H9 (cell line): Measurements from ENCODE around the gene TLK2. TPM values are rescaled to one million over a fixed set of nuclear protein-coding genes. Genes with fewer than 3 reads are reported as not detected.
A peak's percentile ranks its signal among the peaks of the same experiment; 100 is the strongest.

Source experiments
- DNase-seq: peaks from one replicate; pipeline ENCODE4 v3.0.0-alpha.2; 2017
- H2AFZ ChIP-seq: one replicate; pipeline ENCODE4 v1.6.1; 2013; ENCODE audit warnings: mild to moderate bottlenecking, low read length, control low read depth, moderate library complexity
- H2AK5ac ChIP-seq: 2 replicates; pipeline ENCODE4 v1.6.1; 2013; ENCODE audit warnings: low read length, control low read depth, mixed read lengths; ENCODE audit not compliant: insufficient read length
- H2BK120ac ChIP-seq: one replicate; pipeline ENCODE4 v1.6.1; 2013; ENCODE audit warnings: low read depth, mild to moderate bottlenecking, low read length, control low read depth, inconsistent platforms; ENCODE audit not compliant: poor library complexity, severe bottlenecking
- H2BK12ac ChIP-seq: 2 replicates; pipeline ENCODE4 v1.6.1; 2013; ENCODE audit warnings: low read length, control low read depth, mixed read lengths, low read depth; ENCODE audit not compliant: insufficient read length
- H2BK15ac ChIP-seq: 2 replicates; pipeline ENCODE4 v1.6.1; 2013; ENCODE audit warnings: low read depth, low read length, control low read depth
- H2BK20ac ChIP-seq: one replicate; pipeline ENCODE4 v1.6.1; 2013; ENCODE audit warnings: low read depth, mild to moderate bottlenecking, low read length, control low read depth, inconsistent platforms; ENCODE audit not compliant: poor library complexity, severe bottlenecking
- H2BK5ac ChIP-seq: 2 replicates; pipeline ENCODE4 v1.6.1; 2013; ENCODE audit warnings: low read length, control low read depth, mixed read lengths; ENCODE audit not compliant: insufficient read length
- H3K14ac ChIP-seq: 2 replicates; pipeline ENCODE4 v1.6.1; 2013; ENCODE audit warnings: low read length, control low read depth; ENCODE audit not compliant: insufficient read depth
- H3K18ac ChIP-seq: 2 replicates; pipeline ENCODE4 v1.6.1; 2013; ENCODE audit warnings: low read depth, mild to moderate bottlenecking, mixed read lengths, low read length, control low read depth; ENCODE audit not compliant: insufficient read length
- H3K23ac ChIP-seq: 2 replicates; pipeline ENCODE4 v1.6.1; 2013; ENCODE audit warnings: low read length, control low read depth, mixed read lengths, low read depth; ENCODE audit not compliant: insufficient read length
- H3K23me2 ChIP-seq: 2 replicates; pipeline ENCODE4 v1.6.1; 2013; ENCODE audit warnings: low read depth, mild to moderate bottlenecking, mixed read lengths, low read length, control low read depth; ENCODE audit not compliant: insufficient read length, poor library complexity, severe bottlenecking
- H3K27ac ChIP-seq: 2 replicates; pipeline ENCODE4 v1.5.1; 2013; ENCODE audit warnings: low read length, control low read depth, mixed read lengths, low read depth; ENCODE audit not compliant: insufficient read length
- H3K27me3 ChIP-seq: 2 replicates; pipeline ENCODE4 v1.6.1; 2013; ENCODE audit warnings: low read length, control low read depth, inconsistent platforms; ENCODE audit not compliant: insufficient read depth
- H3K4ac ChIP-seq: 2 replicates; pipeline ENCODE4 v1.6.1; 2013; ENCODE audit warnings: low read depth, mild to moderate bottlenecking, control low read depth, inconsistent platforms, low read length, moderate library complexity
- H3K4me1 ChIP-seq: 2 replicates; pipeline ENCODE4 v1.6.1; 2013; ENCODE audit warnings: low read length, control low read depth, inconsistent platforms; ENCODE audit not compliant: insufficient read depth
- H3K4me2 ChIP-seq: 2 replicates; pipeline ENCODE4 v1.6.1; 2013; ENCODE audit warnings: low read length, control low read depth, mixed read lengths; ENCODE audit not compliant: insufficient read length, insufficient read depth
- H3K56ac ChIP-seq: 2 replicates; pipeline ENCODE4 v1.6.1; 2013; ENCODE audit warnings: low read depth, mild to moderate bottlenecking, mixed read lengths, low read length, control low read depth; ENCODE audit not compliant: insufficient read length
- H3K79me1 ChIP-seq: 2 replicates; pipeline ENCODE4 v1.6.1; 2013; ENCODE audit warnings: low read depth, mild to moderate bottlenecking, moderate library complexity, low read length, control low read depth, inconsistent platforms; ENCODE audit not compliant: insufficient read depth, poor library complexity, severe bottlenecking
- H3K79me2 ChIP-seq: 2 replicates; pipeline ENCODE4 v1.6.1; 2013; ENCODE audit warnings: low read length, control low read depth, inconsistent platforms; ENCODE audit not compliant: insufficient read depth
- H3K9ac ChIP-seq: 2 replicates; pipeline ENCODE4 v1.6.1; 2013; ENCODE audit warnings: low read length, control low read depth, mixed read lengths; ENCODE audit not compliant: insufficient read length; ENCODE audit errors: extremely low read depth
- H3K9me3 ChIP-seq: one replicate; pipeline ENCODE4 v1.6.1; 2013; ENCODE audit warnings: low read depth, low read length, inconsistent platforms; ENCODE audit not compliant: control insufficient read depth
- H3T11ph ChIP-seq: one replicate; pipeline ENCODE4 v1.6.1; 2013; ENCODE audit warnings: mild to moderate bottlenecking, low read length, control low read depth, inconsistent platforms
- H4K20me1 ChIP-seq: one replicate; pipeline ENCODE4 v1.6.1; 2013; ENCODE audit not compliant: control insufficient read depth, insufficient read length, insufficient read depth
- H4K5ac ChIP-seq: 2 replicates; pipeline ENCODE4 v1.6.1; 2013; ENCODE audit warnings: low read depth, mild to moderate bottlenecking, mixed read lengths, low read length, control low read depth; ENCODE audit not compliant: insufficient read length
- H4K8ac ChIP-seq: replicated peaks from 2 replicates; pipeline ENCODE4 v1.6.1; 2013; ENCODE audit warnings: low read length, control low read depth, mixed read lengths, low read depth; ENCODE audit not compliant: insufficient read length
- H4K91ac ChIP-seq: 2 replicates; pipeline ENCODE4 v1.6.1; 2013; ENCODE audit warnings: low read depth, mild to moderate bottlenecking, moderate library complexity, mixed read lengths, low read length, control low read depth; ENCODE audit not compliant: insufficient read length
- H3K27ac Mint-ChIP-seq, 3 experiments: 2 replicates in 2 of 3; 3 replicates in 1 of 3; pipeline ENCODE4 v1.8.0; 2020 to 2021; ENCODE audit warnings: mixed read lengths in 3 of 3, mild to moderate bottlenecking in 1 of 3, moderate library complexity in 1 of 3
- H3K27me3 Mint-ChIP-seq: 2 replicates; pipeline ENCODE4 v1.8.0; 2021; ENCODE audit warnings: low read depth, mild to moderate bottlenecking, moderate library complexity, mixed read lengths
- H3K36me3 Mint-ChIP-seq, 3 experiments: 2 replicates in 2 of 3; 3 replicates in 1 of 3; pipeline ENCODE4 v1.8.0; 2020 to 2021; ENCODE audit warnings: low read depth in 3 of 3, mixed read lengths in 3 of 3; ENCODE audit not compliant: insufficient read depth in 1 of 3
- H3K4me1 Mint-ChIP-seq, 2 experiments: 2 replicates each; pipeline ENCODE4 v1.8.0; 2020; ENCODE audit warnings: mixed read lengths in 2 of 2
- H3K4me3 Mint-ChIP-seq, 2 experiments: 2 replicates in 1 of 2; 3 replicates in 1 of 2; pipeline ENCODE4 v1.8.0; 2020 to 2021; ENCODE audit warnings: mild to moderate bottlenecking in 2 of 2, mixed read lengths in 2 of 2, moderate library complexity in 1 of 2
- H3K9me3 Mint-ChIP-seq, 2 experiments: 2 replicates in 1 of 2; 3 replicates in 1 of 2; pipeline ENCODE4 v1.8.0; 2020; ENCODE audit warnings: mild to moderate bottlenecking in 2 of 2, mixed read lengths in 2 of 2, moderate library complexity in 1 of 2
- CTCF ChIP-seq: fragments of 200-600 bp; sonication (generic); conservative IDR thresholded peaks from 3 replicates; pipeline ENCODE4 v1.8.0; 2021; ENCODE audit warnings: antibody characterized with exemption, mild to moderate bottlenecking
- WGBS: extraction: QIAGEN DNeasy Blood & Tissue Kit; methylation state at CpG from one replicate; pipeline ENCODE4 v1.1.7; 2013; ENCODE audit warnings: missing lambda C conversion rate, low lambda C conversion rate, mixed read lengths; ENCODE audit not compliant: insufficient read length; ENCODE audit errors: extremely low coverage; 5-methylcytosine and 5-hydroxymethylcytosine counted together
- total RNA-seq: library from RNA; stranded (reverse); gene quantifications from 2 replicates; pipeline ENCODE4 v1.2.1, GENCODE V29; 2021

The TLK2 gene
- total RNA-seq, 1 experiment from 2014 or later: 63.7 TPM

DNA sequence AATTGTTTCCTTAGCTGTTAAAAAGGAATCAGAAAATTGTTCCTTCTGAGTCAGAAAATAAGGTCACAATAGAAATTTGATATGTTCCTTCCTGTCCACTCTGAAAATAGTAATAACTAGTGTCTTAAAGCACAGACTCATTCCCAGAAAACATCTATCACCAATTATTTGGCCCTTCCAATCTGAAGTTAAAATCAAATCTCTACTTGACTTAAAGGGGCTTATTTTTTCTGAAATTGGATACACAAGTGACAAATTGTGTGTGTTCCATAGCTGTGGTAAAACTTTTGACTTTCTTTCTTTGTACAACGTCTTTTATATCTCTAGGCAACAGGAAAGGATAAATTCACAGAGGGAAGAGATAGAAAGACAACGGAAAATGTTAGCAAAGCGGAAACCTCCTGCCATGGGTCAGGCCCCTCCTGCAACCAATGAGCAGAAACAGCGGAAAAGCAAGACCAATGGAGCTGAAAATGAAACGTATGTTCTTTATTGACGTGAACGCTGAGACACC, 94.3 kb downstream of the TLK2 start:
- Histone ChIP-seq H4K5ac (no peak overlapping the region), H3K23me2 (no peaks in the 10 kb centered on the region), H4K20me1 (no peaks in the 10 kb centered on the region), H2BK120ac (no peak overlapping the region), H3K9ac (no peak overlapping the region), H3K4ac (no peak overlapping the region), H3K18ac (no peak overlapping the region), H4K91ac (no peak overlapping the region), H2BK20ac (no peak overlapping the region), H3T11ph (no peak overlapping the region), H2BK15ac (no peak overlapping the region), H4K8ac (no peak overlapping the region), H2AFZ (no peak overlapping the region), H2AK5ac (no peak overlapping the region), H3K56ac (no peak overlapping the region), H3K79me1 (no peaks in the 10 kb centered on the region), H3K27me3 (no peaks in the 10 kb centered on the region), H3K27ac (no peak overlapping the region), H3K4me2 (no peak overlapping the region), H3K23ac (no peak overlapping the region), H3K14ac (no peak overlapping the region), H2BK5ac (no peak overlapping the region), H3K79me2 (no peaks in the 10 kb centered on the region), H2BK12ac (no peak overlapping the region), H3K4me1 (no peaks in the 10 kb centered on the region), H3K9me3 (no peaks in the 10 kb centered on the region)
- no peak for TF ChIP-seq CTCF
- Mint-ChIP-seq H3K27me3 (no peaks in the 10 kb centered on the region), H3K4me3 (no peak overlapping the region), H3K27ac (peak overlapping the region; percentile 2 to 61 (median 33); a peak in 3 of 7 replicates), H3K36me3 (peaks cover 4 to 62% (median 47%) of the 10 kb centered on the region in 3 experiments; a peak in 6 of 7 replicates), H3K4me1 (no peaks in the 10 kb centered on the region), H3K9me3 (no peaks in the 10 kb centered on the region)
- no peak for DNase-seq
- WGBS: no CpG with 5 or more reads among the region's 7 CpGs
